ENCODE measurements around the gene MYL11. TPM values are rescaled to one million over a fixed set of nuclear protein-coding genes. Genes with fewer than 3 reads are reported as not detected.

Gene MYL11
- total RNA-seq, 2 experiments from 2014 or later: 1.0 TPM; not detected in 1

DNA sequence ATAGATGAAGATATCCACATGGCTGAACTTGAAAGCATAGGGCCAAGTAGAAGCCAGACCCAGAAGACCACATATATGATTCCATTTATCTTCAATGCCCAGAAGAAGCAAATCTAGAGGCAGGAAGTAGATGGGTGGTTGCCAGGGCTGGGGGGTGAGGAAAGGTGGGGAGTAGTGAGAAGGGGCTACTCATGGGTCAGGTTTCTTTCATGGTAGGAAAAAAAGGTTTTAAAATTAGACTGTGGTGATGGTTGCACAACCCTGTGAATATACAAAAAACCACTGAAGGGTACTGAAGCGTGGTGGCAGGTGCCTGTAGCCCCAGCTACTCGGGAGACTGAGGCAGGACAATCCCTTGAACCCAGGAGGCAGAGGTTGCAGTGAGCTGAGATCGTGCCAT is 24.9 kb upstream of the MYL11 start:
- peaks cover 49% of the 10 kb centered on the region for H3K4me1 Mint-ChIP-seq
- H3K27ac Mint-ChIP-seq: peak overlapping the region; percentile 81
- no peaks in the 10 kb centered on the region for H3K27me3 Mint-ChIP-seq
- ATAC-seq: no peak
- H3K4me3 Mint-ChIP-seq: no peak overlapping the region
- no peaks in the 10 kb centered on the region for H3K9me3 Mint-ChIP-seq (ENCODE audit: low read depth)
- CTCF ChIA-PET: no interaction called here
- peaks cover 23% of the 10 kb centered on the region for H3K36me3 Mint-ChIP-seq
- DNase-seq: no peak

DNA sequence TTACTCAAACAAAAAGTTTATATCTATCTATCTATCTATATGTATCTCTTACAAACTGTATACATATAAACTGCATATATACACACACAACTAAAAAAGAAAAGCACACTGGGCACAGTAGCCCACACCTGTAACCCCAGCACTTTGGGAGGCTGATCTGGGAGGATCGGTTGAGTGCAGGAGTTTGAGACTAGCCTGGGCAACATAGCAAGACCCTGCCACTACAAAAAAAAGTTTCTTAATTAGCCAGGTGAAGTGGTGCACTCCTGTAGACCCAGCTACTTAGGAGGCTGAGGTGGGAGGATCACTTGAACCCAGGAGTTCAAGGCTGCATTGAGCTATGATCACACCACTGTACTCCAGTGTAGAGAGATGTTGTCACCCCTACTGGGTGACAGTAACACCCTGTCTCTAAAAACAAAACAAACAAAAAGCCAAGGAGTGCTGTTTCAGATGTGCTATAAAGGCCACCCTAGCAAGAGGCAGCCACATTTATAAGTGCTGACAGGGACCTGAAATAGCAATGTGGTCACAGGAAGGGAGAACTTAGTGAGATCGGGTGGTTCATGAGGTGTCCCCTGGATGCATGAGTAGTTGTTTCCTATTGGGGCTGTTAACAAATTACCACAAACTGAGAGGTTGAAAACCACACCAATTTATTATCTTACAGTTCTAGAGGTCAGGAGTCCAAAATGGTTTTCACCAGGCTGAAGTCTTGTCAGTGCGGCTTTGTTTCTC is 24.3 kb upstream of the MYL11 start:
- H3K4me3 Mint-ChIP-seq: no peak overlapping the region
- H3K4me1 Mint-ChIP-seq: peaks cover 53% of the 10 kb centered on the region
- CTCF ChIA-PET: interaction anchor here (1.2 kb wide), 1 partner anchor 14 kb away, joined by 3 read pairs; no protein-coding TSS in a partner anchor
- no peaks in the 10 kb centered on the region for H3K9me3 Mint-ChIP-seq (ENCODE audit: low read depth)
- H3K27ac Mint-ChIP-seq: peak overlapping the region; percentile 81
- DNase-seq (peak; percentile 79), ATAC-seq (peak; percentile 48)
- H3K36me3 Mint-ChIP-seq: peaks cover 23% of the 10 kb centered on the region
- no peaks in the 10 kb centered on the region for H3K27me3 Mint-ChIP-seq

DNA sequence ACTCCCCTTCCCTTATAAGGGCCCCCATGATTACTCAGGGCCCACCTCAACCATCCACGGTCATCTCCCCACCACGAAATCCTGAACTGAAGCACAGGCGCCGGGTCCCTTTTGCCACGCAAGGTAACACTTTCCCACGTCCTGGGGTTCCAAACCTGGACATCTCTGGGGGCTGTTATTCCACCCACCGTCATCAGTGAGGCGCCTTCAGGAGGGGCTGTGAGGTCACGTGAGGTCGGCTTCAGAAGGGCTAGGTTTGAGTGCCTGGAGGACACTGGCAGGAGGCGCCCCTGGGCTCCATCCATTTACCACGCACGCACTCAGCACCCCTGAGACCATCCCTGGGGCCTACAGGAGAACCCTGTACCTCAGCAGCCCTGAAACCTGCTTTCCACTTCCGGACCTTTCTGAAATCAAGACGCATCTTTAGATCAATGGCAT is 23.6 kb upstream of the MYL11 start:
- H3K4me3 Mint-ChIP-seq: no peak overlapping the region
- peak overlapping the region; percentile 81 for H3K27ac Mint-ChIP-seq
- CTCF ChIA-PET: interaction anchor here (1.0 to 1.2 kb wide), 3 partner anchors 13 to 59 kb away, joined by 3 read pairs; partner anchors contain the start of gene TBC1D10B
- H3K27me3 Mint-ChIP-seq: no peaks in the 10 kb centered on the region
- ATAC-seq (no peak), DNase-seq (no peak)
- peaks cover 23% of the 10 kb centered on the region for H3K36me3 Mint-ChIP-seq
- H3K9me3 Mint-ChIP-seq (ENCODE audit: low read depth): no peaks in the 10 kb centered on the region
- H3K4me1 Mint-ChIP-seq: peaks cover 59% of the 10 kb centered on the region

DNA sequence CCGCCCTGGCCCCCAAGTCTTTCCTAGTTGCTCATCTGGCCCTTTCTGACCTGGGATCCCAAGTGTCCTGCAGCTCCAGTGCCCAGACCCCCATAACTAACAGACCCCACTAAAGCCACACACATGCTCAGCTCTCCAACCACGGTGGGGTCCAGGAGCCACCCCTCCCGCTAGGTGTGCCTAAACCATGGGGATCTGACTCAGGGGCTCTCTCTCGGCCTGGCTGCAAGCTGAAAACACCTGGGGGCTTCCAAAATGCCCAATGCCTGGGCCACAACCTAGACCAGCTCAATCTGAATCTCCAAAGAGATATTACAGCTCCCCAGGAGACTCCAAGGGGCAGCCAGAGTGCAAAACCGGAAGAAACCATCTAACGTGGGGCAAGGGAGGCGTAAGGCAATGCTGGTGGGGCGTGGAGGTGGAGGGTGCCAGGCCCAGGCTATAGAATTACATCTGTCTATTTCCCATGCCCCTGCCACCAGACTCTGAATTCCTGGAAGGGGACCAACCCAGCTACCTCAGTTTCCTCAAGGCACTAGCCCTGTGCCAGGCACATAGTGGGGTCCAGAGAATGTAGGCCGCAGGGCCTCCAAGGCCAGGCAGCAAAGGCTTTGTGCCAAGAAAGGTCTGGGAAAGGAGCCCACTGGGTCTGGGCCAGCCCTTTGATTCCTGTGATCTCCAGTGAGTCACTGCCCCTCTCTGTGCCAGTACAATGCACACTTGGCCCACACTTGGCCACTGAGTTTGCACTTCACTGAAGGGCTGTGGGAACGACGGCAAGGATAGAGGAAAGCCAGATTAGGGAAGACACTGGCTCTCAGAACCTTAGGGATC is 22.8 kb upstream of the MYL11 start:
- Mint-ChIP-seq H3K9me3 (ENCODE audit: low read depth) (no peaks in the 10 kb centered on the region), H3K27me3 (no peaks in the 10 kb centered on the region), H3K4me1 (peaks cover 66% of the 10 kb centered on the region), H3K36me3 (peaks cover 23% of the 10 kb centered on the region), H3K27ac (peak overlapping the region; percentile 81), H3K4me3 (no peak overlapping the region)
- ATAC-seq (no peak), DNase-seq (no peak)
- CTCF ChIA-PET: interaction anchor here (1.0 to 1.2 kb wide), 3 partner anchors 13 to 58 kb away, joined by 3 read pairs; partner anchors contain the start of gene TBC1D10B

DNA sequence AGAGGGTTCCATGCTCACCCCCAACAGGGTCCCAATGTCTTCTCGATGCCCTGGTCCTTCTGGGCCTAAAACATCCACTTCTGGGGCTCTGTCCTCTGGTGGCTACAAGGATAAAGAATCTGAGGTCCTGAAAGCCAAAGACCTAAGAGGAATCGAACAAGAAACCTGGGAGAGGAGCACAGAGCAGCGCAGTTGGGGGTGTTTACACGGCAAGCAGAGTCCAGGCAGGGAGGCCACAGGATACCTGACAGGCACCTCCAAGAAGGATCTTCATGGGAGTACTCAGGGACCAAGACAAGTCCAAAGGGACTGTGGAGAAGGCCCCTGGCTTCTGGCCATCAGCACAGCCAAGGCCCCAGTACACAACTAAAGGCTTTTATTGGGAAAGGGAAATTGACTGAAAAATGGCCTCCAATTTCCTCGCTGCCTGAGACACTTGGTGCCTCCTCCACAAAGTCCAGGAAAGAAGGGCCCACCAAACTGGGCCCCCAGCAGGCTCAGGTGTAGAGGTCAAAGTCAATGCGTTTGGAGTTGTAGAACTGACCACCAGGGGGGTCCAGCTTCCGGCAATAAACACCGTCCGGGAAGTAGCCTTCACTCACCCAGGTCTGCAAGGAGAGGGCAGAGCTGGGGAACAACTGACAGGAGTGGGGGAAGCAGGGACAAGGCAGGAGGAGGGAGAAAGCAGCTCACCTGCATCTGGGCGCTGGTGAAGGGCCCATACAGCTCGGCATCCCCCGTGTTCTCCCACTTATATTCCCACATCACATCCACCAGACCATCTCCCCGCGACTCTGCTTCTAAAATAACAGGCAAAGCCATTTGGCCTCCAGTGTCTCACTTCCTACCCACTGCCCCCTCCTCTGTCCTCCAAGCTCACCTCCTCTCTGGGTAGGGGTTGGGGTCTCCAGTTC is 21.9 kb upstream of the MYL11 start:
- DNase-seq (no peak), ATAC-seq (no peak)
- Mint-ChIP-seq H3K27me3 (no peaks in the 10 kb centered on the region), H3K4me1 (peaks cover 73% of the 10 kb centered on the region), H3K9me3 (ENCODE audit: low read depth) (no peaks in the 10 kb centered on the region), H3K36me3 (peaks cover 29% of the 10 kb centered on the region), H3K4me3 (peak overlapping the region; percentile 13), H3K27ac (no peak overlapping the region)
- CTCF ChIA-PET: interaction anchor here (1.7 kb wide), 1 partner anchor 11 kb away, joined by 3 read pairs; no protein-coding TSS in a partner anchor

DNA sequence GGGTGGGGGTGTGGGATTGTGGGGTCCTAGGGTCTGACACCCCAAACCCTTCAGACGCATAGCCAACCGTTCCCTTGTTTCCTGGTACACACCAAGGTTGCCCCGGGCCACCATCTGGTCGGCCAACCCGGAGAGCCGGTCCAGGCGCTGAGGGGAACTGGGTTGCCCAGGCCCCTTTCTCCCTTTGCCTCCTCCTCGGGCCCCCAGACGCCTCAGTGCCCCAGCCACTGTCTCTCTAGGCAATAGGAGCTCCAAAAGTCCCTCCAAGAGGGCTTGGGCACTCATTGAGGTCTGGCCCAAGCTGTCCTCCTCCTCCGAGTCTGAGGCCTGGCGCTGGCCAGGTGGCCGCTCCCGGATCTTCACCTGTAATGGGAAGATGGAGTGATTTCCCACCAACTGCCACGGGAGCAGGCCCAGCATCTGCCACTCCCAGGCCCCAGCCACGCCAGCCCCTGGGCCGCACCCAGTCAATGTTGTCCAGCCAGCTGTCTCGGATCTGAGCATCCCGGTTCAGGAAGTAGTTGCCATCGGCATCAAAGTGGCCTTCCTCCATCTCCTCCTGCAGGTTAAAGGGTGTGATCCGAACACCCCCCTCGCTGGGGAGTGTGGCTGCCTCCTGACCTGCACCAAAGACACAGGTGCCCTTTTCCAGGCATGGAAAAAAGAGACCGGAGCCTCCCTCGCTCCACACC is 21.0 kb upstream of the MYL11 start:
- CTCF ChIA-PET: interaction anchor here (0.7 to 1.9 kb wide), 9 partner anchors 10 to 261 kb away, joined by 3 to 8 read pairs (median 4); partner anchors contain the start of genes CORO1A and TBC1D10B
- Mint-ChIP-seq H3K27ac (no peak overlapping the region), H3K9me3 (ENCODE audit: low read depth) (no peaks in the 10 kb centered on the region), H3K4me1 (peaks cover 73% of the 10 kb centered on the region), H3K4me3 (peak overlapping the region; percentile 93), H3K36me3 (peaks cover 32% of the 10 kb centered on the region), H3K27me3 (no peaks in the 10 kb centered on the region)
- no peak for DNase-seq
- ATAC-seq: no peak

DNA sequence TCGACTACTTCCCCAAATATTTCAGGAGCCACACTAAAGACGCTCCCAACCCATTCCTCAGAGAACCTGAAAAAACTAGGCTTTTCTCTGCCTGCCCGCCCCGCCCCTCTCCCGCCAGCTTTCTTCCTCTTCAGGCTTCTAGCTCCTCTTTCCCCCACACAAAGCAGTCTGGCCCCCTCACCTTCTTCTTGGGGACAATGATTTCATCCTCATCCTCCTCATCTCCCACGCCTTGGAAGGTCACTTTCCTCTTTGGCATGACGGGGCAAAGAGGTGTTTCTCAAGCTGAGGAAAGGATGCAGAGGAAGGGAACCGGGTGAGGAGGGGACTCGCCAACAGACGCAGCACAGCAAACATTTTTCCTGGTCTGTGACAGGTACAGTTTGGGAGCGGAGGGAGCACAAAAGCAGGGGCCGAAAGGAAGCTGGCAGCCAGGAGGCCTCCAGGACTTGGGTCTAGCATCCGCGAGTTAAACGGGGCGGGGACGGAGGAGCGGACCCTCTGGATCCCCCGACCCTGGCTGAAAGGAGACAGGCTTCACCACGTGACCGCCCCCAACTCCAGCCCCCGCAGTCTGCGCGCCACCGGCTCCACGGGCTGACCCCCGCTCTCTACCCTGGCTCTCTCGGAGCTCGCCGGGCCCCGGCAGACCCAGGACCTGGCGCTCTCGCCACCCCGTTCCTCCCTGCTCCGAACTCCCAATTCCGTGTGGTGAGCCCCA is 20.0 kb upstream of the MYL11 start:
- Mint-ChIP-seq H3K36me3 (peaks cover 30% of the 10 kb centered on the region), H3K9me3 (ENCODE audit: low read depth) (no peaks in the 10 kb centered on the region), H3K4me3 (peak overlapping the region; percentile 93), H3K27ac (peak overlapping the region; percentile 88), H3K27me3 (no peaks in the 10 kb centered on the region), H3K4me1 (peaks cover 66% of the 10 kb centered on the region)
- peak; percentile 41 for ATAC-seq
- CTCF ChIA-PET: interaction anchor here (0.7 to 1.9 kb wide), 10 partner anchors 9 to 262 kb away, joined by 3 to 8 read pairs (median 4); partner anchors contain the start of genes CORO1A and TBC1D10B
- no peak for DNase-seq

DNA sequence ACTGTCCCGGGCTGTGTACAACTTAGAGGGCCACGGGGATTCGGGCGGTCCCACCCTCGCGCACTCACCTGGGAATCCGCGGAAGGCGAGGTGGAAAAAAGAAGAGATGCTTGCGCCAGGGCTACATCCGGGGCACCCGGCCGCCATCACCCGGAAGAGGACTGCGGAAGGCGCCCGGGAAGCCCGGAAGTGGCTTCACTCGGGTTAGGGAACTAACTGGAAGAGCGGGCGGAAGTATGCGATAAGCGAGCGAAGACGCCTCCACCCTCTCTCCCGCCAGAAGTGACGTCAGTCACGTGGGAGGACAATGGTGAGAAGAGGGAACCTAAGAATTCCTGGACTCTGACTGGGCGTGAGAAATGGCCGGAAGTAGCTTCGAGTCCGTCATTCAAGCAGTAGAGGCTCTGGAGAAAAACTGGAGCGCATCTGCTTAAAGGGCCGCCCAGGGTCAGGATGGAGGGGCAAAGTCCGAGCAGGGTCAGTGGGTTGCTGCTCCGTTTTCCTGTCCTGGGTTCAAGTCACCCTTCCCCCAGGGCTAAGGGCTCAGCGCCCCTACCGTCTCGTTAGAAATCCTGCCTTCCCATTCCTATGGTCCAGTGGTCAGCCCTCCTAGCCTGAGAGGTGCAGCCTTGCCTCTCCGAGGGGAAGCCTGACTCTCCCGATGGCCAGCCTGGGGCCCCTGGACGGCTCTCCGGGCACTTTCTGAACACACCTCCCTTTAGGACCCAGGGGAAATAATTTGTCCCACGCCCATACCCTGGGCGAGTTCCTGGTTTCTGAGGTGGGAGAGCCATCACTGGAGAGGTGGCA is 19.3 kb upstream of the MYL11 start, which contains the start of gene CD2BP2:
CD2BP2 (minus strand) TSS at position 165 of the 810 bp plus-strand sequence. CDS start 627 bp downstream, outside the sequence.
- Mint-ChIP-seq H3K4me3 (peak within 1 kb of the TSS; percentile 93), H3K9me3 (ENCODE audit: low read depth) (no peaks in the 10 kb centered on the region), H3K4me1 (peaks cover 60% of the 10 kb centered on the region), H3K27ac (peak within 1 kb of the TSS; percentile 88), H3K36me3 (peaks cover 30% of the 10 kb centered on the region), H3K27me3 (no peaks in the 10 kb centered on the region)
- peak; percentile 93 for DNase-seq
- CTCF ChIA-PET: interaction anchor here (0.9 to 1.9 kb wide), 5 partner anchors 10 to 63 kb away, joined by 3 to 8 read pairs (median 3); partner anchors contain the start of gene TBC1D10B
- ATAC-seq: peak; percentile 81

DNA sequence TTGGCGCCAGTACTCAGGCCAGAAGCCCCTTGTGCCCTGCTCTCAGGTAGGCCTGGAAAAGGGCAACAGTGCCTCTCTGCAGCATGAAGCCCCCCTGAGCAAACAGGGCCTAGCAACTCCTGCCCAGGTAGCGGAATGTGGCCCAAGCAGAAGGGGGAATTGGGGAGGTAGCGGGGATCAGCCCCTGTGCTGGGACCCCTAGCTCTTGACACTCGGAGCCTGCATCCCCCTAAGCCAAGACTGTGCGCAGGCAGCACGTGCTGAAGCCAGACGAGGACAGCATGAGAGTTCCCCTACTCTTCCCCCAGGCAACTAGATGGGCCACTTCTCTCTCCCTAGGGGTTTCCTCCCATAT is 18.7 kb upstream of the MYL11 start:
- ATAC-seq: no peak

DNA sequence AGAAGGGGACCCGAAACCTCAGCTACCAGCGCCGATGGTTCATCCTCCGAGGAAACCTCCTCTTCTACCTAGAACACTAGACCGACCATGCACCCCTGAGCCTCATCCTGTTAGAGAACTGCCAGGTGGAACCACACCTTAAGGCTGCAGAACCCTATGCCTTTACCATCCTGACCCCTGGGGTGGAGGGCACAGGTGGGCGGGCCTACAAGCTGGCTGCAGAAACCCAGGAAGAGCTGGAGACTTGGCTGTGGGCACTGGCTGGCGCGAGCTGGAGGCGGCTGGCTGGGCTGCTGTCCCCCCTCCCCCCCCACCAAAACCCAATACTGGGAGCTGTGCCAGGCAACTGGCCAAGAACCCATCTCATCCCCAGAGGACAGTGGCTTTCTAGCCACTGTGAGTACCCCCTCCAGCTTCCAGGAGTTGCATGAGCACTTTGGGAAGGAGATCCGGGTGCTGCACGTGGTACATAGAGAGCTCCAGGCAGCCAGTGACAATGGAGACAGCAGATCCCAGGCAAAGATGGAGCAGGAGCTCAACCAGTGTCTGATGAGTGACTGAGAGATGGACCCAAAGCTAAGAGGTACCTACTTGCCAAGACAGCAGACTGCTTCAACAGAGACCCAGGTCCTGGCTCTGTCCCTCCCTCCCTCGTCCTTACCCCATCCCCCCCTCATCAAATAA is 18.1 kb upstream of the MYL11 start:
- Mint-ChIP-seq H3K4me3 (peak overlapping the region; percentile 93), H3K36me3 (peaks cover 26% of the 10 kb centered on the region), H3K27me3 (no peaks in the 10 kb centered on the region), H3K9me3 (ENCODE audit: low read depth) (no peaks in the 10 kb centered on the region), H3K27ac (peak overlapping the region; percentile 88), H3K4me1 (peaks cover 50% of the 10 kb centered on the region)
- ATAC-seq (no peak), DNase-seq (peak; percentile 54)
- CTCF ChIA-PET: interaction anchor here (0.7 to 1.5 kb wide), 4 partner anchors 12 to 61 kb away, joined by 3 to 5 read pairs (median 4); no protein-coding TSS in a partner anchor

More for the DNA sequence above, 18.7 kb upstream of the MYL11 start:
- CTCF ChIA-PET: interaction anchor here (0.7 to 1.5 kb wide), 4 partner anchors 10 to 62 kb away, joined by 3 to 5 read pairs (median 4); no protein-coding TSS in a partner anchor
- peaks cover 56% of the 10 kb centered on the region for H3K4me1 Mint-ChIP-seq
- H3K27ac Mint-ChIP-seq: peak overlapping the region; percentile 88
- no peak for DNase-seq
- no peaks in the 10 kb centered on the region for H3K27me3 Mint-ChIP-seq
- H3K4me3 Mint-ChIP-seq: peak overlapping the region; percentile 93
- peaks cover 27% of the 10 kb centered on the region for H3K36me3 Mint-ChIP-seq
- H3K9me3 Mint-ChIP-seq (ENCODE audit: low read depth): no peaks in the 10 kb centered on the region
